PFSK-1 (cell line): Measurements from ENCODE around the gene PRMT3.

Experiments
- FOXP2 ChIP-seq: optimal IDR thresholded peaks from 2 replicates; pipeline ENCODE3; 2011; ENCODE audit warnings: borderline replicate concordance, control low read depth, inconsistent platforms; ENCODE audit not compliant: insufficient read depth; ENCODE audit errors: extremely low read length, extremely low read depth
- POLR2AphosphoS5 ChIP-seq: IDR thresholded peaks from 2 replicates; pipeline ENCODE4 v1.6.1; 2012; ENCODE audit warnings: low read depth, mild to moderate bottlenecking, control low read depth, low read length, moderate library complexity
- SIN3A ChIP-seq: IDR thresholded peaks from 2 replicates; pipeline ENCODE4 v1.6.1; 2012; ENCODE audit warnings: mild to moderate bottlenecking, low read length, moderate library complexity, borderline replicate concordance; ENCODE audit not compliant: insufficient read depth
- TAF1 ChIP-seq: IDR thresholded peaks from 2 replicates; pipeline ENCODE4 v1.6.1; 2012; ENCODE audit warnings: low read length, control low read depth, borderline replicate concordance; ENCODE audit not compliant: insufficient read depth
- TF ChIP-seq, protein P1 (sequence below), 2 experiments: IDR thresholded peaks; 2 replicates each; pipeline versions ENCODE4 v1.6.1 to v1.8.0; 2011 to 2012; ENCODE audit warnings: low read depth in 2 of 2, low read length in 2 of 2, control low read depth in 1 of 2, inconsistent platforms in 1 of 2, mild to moderate bottlenecking in 1 of 2, moderate library complexity in 1 of 2; ENCODE audit not compliant: insufficient read depth in 1 of 2

The PRMT3 gene

DNA sequence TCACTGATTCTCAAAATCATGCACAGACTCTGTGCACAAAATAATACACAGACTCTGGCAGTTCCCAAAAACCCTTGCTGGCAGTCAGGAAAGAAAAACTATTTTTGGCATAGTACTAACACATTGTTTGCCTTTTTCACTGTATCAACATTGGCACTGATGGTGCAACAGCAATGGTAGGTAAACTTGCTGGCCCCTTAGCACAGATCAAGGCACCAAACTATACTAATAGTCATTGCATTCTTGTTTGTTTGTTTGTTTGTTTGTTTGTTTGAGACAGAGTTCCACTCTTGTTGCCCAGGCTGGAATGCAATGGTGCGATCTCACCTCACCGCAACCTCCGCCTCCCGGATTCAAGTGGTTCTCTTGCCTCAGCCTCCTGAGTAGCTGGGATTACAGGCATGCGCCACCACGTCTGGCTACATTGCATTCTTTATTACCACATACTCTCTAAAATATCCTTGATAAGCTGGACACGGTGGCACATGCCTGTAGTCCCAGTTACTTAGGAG is 130.9 kb downstream of the PRMT3 start:
- TF ChIP-seq SIN3A: no peak
- no peak for TF ChIP-seq TAF1
- TF ChIP-seq, protein P1, sequence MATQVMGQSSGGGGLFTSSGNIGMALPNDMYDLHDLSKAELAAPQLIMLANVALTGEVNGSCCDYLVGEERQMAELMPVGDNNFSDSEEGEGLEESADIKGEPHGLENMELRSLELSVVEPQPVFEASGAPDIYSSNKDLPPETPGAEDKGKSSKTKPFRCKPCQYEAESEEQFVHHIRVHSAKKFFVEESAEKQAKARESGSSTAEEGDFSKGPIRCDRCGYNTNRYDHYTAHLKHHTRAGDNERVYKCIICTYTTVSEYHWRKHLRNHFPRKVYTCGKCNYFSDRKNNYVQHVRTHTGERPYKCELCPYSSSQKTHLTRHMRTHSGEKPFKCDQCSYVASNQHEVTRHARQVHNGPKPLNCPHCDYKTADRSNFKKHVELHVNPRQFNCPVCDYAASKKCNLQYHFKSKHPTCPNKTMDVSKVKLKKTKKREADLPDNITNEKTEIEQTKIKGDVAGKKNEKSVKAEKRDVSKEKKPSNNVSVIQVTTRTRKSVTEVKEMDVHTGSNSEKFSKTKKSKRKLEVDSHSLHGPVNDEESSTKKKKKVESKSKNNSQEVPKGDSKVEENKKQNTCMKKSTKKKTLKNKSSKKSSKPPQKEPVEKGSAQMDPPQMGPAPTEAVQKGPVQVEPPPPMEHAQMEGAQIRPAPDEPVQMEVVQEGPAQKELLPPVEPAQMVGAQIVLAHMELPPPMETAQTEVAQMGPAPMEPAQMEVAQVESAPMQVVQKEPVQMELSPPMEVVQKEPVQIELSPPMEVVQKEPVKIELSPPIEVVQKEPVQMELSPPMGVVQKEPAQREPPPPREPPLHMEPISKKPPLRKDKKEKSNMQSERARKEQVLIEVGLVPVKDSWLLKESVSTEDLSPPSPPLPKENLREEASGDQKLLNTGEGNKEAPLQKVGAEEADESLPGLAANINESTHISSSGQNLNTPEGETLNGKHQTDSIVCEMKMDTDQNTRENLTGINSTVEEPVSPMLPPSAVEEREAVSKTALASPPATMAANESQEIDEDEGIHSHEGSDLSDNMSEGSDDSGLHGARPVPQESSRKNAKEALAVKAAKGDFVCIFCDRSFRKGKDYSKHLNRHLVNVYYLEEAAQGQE (IDR thresholded peaks at IDR 0.05; ENCODE audit: insufficient read depth in 1 of 2, low read depth in 2 of 2, low read length in 2 of 2): no peak
- no peak for TF ChIP-seq FOXP2
- TF ChIP-seq POLR2AphosphoS5: no peak

DNA sequence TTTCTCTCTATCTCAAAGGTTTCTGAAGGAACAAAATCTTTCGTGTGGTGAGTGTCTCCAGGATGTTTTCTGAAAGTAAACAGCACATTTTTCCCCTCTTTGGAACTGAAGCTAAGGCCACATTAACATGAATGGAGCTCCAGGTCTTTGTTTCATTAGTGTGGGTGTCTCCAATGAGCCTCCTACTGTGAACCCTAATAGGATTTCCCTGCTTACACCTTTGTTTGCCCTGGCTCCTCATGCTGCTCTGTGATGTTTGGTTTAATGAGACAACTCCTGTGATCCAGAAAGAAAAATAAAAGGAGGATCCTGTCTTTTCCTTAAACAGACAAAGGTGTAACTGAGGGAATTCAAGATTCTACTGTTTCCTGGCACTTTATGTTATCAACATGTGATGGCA is 135.0 kb downstream of the PRMT3 start:
- TF ChIP-seq FOXP2 (no peak), TAF1 (no peak)
- TF ChIP-seq, protein P1 (IDR thresholded peaks at IDR 0.05; ENCODE audit: insufficient read depth in 1 of 2, low read depth in 2 of 2, low read length in 2 of 2): no peak

DNA sequence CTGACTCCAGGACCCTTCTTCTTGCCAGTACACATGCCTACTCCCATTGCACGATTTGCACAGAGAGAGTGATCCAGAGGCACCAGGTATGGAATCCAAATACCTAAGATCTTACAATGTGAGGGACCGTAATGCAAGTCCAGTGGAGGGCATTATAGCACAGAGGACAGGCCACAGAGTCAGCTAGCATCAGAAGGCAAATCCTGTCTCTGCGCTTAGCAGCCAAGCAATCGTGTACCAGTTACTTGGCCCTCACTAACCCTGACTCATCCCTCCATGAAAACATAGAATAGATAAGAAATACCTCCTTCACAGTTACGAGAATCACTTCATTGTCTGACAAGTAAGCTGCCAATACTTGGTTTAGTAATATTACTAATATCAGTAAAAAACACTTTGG is 142.2 kb downstream of the PRMT3 start:
- no peak for TF ChIP-seq SIN3A
- TF ChIP-seq FOXP2: no peak
- no peak for TF ChIP-seq POLR2AphosphoS5

DNA sequence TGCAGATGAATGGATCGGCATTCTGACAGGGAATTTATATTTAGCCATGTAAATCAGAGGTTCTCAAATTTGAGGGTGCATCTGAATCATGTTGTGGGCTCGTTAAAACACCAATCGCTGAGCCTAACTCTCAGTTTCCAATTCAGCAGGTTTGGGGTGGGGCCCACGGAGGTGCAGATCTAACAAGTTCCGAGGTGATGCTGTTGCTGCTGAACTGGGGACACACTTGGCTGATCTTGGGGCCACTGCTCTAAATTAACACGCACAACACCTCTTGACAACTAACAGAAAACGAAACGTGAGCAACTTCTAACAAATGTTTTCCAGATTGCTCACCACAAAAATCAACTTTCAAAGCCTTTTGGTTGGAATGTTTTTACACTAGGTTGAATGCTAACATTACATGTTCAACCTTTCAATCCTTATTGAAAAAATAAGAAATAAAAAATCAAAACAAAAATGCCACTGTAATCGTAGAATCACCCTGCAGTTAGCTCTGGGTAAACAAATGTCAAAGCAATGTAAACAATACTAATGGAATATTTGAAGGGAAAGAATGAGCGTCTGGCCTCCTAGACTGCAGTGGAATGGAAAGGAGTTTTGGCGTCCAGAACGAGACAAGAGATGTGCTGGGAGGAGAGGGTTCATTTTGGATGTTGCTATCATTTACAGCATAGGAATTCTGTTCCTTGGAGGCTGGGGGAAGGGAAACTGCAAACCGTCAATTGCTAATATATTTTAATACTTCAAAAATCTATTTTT is 143.6 kb downstream of the PRMT3 start:
- no peak for TF ChIP-seq TAF1
- TF ChIP-seq, protein P1 (IDR thresholded peaks at IDR 0.05; ENCODE audit: insufficient read depth in 1 of 2, low read depth in 2 of 2, low read length in 2 of 2): no peak
- no peak for TF ChIP-seq SIN3A
- no peak for TF ChIP-seq POLR2AphosphoS5
- no peak for TF ChIP-seq FOXP2

DNA sequence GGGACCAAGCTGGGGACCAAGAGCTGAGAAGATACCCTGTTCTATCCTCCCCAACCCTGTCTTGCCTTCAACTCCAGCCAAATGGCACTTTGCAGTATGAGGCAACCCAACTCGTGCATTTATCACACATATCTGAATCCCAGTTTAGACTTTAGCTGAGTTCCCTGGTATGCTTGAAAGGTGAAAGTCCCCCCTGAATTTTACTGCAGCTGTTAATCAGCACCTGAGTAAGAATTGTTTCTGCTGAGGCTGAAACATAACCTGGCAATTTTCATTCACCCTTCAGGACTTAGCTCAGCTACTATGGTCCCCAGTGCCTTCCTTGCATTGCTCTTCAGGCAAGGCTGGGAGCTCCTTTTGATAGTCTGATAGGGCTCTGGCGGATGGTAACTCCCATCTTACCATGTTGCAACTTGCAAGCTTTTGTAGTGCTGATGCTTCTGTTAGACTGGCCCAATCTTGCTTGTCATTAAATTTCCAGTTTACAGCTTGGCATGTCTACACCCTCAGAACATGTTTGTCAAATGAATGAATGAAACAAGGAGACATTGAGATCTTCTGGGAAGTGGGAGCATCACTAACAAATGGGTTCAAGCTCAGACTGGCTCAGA is 147.9 kb downstream of the PRMT3 start:
- TF ChIP-seq, protein P1 (IDR thresholded peaks at IDR 0.05; ENCODE audit: insufficient read depth in 1 of 2, low read depth in 2 of 2, low read length in 2 of 2): no peak
- TF ChIP-seq TAF1: no peak
- TF ChIP-seq POLR2AphosphoS5: no peak
- no peak for TF ChIP-seq SIN3A
- no peak for TF ChIP-seq FOXP2
